Renal cortex interstitium (tissue), 11 donors: ENCODE data around the gene MAP1LC3B2. TPM values are rescaled to one million over a fixed set of nuclear protein-coding genes. Genes with fewer than 3 reads are reported as not detected.

ENCODE experiments used
- DNase-seq, 11 donors: peaks; one replicate each; pipeline ENCODE4 v3.0.0-alpha.2; 2013; ENCODE audit warnings: low read depth in 9 of 11, low spot score in 4 of 11; ENCODE audit errors: extremely low read depth in 1 of 11
- polyA plus RNA-seq, 3 donors: library from polyadenylated mRNA; unstranded; fragments of 120-200 nt; gene quantifications; one replicate each; pipeline ENCODE4 v1.2.1, GENCODE V29; 2013; ENCODE audit not compliant: insufficient read length in 3 of 3

MAP1LC3B2 gene
- polyA plus RNA-seq, 3 donors: 7.9 to 10.8 (median 9.0) TPM

DNA sequence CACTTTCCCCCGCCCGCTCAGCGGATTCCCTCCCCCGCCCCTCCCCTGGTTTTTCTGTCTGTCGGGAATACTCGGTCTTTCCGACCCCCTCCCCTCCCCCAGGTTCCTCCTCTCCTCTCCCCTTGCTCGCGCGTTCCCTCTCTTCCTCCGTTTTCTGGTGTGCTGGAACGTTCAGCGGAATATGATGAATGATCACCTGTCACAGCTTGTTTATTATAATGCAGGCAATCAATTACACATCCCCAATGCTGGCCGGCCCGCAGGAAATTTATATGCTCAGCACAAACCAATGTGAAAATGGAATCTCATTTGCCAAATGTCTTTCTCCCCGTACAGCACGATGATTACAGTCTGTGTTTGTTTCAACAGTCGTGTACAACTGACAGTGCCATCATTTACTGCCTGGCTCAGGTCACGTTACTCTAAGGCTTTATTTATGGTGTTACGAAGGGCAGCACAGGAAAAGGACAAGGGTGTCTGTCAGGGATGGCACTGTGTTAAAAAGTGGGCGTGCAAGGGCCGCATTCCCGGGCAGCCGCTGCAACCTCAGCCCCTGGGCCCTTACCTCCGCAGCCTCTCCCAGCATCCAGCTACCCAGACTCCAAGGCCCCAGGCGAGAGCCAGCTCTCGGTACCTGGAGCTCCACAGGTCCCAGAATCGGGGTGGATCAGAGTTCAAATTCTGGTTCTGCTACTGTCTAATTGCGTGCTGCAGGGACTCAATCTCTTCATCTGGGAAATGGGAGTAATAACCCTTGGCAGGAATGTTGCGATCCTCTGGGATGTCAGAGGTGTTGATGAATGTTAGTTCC is 24.7 kb upstream of the MAP1LC3B2 start:
- peak in 1 of 11 donors; percentile 31 for DNase-seq

DNA sequence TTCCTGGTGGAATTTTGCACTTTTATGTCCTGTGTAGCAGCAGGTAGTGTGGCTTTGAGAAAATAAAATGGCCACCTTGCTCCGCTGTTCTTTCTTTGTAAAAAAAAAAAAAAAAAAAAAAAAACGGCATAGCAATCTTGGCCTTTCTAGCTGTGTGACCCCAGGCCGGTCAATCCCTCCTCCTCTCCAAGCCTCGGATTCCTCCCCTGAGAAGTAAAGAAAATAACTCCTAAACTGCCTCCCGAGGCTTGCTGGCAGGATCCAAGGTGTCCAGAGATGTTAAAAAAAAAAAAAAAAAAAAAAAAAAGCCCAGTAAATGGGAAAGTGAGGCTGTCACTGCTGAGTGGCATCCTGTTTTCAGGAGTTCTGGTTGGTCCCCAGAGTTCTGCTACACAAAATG is 23.9 kb upstream of the MAP1LC3B2 start:
- DNase-seq: no peak

DNA sequence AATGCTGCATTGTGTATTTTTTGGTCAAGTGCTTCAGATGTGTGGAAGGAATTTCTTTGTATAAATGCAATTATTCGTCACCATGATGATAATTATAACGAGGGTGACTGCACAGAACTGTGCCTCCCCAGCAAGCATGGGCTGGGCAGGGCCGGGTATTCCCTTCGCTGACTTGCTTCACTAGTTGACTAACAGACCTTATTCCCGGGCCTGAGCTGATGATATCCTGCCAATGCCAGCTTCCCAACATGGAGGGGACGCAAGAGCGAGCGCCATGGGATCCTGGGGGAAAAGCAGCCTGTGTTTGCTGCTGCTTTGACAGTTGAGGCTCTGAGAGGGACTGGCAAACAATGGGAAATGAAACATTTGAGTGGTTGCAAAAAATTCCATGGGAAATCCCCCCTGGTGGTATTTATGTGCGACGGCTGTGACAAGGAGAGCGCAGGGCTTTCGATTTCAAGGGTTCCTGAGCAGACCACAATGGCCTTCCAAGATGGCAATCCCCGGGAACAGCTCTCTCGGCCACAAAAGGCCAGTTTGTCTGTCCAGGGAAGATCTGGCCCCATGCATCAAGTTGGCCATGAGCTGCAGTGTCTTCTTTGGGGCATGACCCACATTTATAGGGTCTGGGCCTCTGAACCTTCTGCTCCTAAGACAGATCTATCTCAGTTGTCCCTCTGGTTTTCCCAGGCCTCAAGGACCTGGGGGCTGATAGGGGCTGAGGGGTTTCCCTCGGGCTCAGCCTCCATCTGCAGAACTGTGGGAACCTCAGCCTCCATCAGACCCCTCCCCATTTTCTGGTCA is 21.9 kb upstream of the MAP1LC3B2 start:
- no peak for DNase-seq

DNA sequence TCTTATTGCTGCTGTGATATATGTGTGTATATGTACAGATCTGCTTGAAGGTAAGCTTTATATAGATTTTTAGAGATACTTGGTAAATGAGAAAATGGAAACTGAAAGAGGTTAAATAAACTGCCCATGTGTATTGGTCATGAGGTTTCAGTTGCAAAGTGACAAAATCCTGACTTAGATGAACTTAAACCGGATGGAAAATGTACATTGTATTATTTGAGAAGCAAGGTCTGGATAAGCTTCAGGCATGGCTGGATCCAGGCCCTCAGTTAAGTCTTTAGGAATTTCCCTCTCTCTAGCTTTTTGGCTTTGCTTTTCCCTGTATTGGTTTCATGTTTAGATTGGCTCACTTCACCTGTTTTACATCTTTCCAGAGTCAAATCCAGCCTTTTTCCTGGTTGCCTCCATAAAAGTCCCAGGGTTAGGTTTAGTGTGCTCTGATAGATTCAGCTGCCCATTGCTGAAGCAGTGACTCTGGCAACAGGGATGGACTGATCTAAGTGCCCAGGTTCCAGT is 21.0 kb upstream of the MAP1LC3B2 start:
- DNase-seq: no peak

DNA sequence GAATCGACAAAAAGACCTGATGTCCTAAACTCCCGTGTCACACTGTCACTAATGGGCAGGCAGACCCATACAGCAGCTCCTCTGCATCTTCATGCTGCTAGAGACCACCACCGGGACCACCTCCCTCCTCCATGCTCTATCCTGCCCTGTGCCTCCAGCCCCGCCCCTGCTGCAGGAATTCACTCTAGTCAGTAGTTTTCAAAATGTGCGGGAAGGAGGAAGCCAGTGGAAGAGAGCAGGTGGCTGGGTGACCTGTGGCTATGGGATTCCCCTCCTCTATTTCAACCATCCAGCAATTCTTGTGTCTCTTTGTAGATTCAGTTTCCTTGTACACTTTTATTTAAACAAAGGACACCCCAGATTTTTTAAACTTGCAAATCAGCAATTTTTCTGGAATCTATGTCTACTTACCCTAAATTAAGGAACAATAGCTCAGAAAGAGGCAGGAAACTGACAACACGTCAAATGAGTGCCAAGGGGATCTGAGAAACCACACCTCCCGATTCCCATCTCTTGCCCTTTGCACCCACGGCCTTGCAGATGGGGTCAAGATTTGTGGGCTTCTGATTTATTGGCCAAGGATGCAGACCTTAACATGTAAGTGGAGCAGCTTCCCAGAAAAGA is 20.4 kb upstream of the MAP1LC3B2 start:
- no peak for DNase-seq

DNA sequence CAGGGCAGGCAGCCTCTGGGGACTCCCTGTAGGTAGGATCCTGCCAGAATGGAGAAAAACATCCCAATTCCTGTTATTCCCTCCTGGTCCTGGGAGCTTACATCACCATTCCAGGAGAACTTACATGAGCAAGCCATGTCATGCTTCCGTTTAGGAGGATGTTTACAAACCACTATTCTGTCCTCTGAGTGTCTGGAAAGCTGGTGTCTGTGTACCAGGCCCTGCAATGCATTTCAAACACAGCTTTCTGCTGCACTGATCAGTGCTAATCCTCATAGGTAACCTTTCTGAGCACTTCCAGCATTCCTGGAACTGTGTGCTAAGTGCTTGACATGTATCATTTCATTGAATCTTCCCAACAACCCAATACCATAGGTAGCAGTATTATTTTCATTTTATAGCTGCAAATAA is 19.8 kb upstream of the MAP1LC3B2 start:
- no peak for DNase-seq

DNA sequence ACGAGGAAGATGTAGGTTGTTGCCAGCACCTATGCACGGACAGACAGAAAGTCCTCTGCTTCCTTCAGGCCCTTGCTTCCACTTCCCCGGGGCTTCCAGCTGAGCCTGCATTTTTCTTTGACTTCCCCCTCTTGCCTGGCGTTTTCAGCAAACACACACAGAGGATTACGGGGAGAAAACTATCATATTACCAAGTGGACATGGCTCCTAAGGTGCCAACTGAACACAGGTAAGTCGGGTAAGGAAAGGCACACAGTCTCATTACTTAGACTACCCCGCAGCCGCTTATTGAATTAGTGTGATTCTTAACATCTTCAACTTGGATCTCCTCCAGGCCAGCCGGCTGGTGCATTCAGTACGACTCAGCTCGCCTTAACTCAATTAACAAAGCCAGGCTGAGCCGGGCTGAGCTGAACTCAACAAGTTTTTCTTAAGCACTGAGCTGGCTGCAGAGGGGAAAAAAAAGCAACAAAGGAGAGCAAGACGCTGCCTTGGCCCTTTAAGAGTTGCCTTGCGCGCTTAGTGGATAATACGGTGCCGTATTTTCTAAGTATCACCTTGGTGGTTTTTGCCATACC is 19.2 kb upstream of the MAP1LC3B2 start:
- DNase-seq: peak in 4 of 11 donors; percentile 56 to 90 (median 76)

DNA sequence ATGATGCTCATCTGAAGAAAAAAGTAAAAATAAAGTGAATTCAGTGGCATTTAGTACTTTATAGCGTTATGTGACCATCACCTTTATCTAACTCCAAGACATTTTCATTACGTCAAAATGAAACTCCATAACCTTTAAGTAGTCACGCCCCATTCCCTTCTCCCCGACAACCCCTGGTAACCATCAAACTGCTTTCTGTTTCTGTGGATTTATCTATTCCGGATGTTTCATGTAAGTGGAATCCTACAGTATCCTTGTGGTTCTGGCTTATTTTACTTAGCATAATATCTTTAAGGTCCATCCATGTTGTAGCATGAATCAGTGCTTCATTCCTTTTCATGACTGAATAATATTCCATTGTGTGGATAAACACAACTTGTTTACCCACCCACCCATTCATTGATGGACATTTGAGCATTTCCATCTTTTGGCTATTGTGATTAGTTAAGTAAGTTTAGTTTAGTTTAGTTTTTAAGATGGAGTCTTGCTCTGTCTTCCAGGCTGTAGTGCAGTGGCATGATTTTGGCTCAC is 18.5 kb upstream of the MAP1LC3B2 start:
- DNase-seq: no peak

DNA sequence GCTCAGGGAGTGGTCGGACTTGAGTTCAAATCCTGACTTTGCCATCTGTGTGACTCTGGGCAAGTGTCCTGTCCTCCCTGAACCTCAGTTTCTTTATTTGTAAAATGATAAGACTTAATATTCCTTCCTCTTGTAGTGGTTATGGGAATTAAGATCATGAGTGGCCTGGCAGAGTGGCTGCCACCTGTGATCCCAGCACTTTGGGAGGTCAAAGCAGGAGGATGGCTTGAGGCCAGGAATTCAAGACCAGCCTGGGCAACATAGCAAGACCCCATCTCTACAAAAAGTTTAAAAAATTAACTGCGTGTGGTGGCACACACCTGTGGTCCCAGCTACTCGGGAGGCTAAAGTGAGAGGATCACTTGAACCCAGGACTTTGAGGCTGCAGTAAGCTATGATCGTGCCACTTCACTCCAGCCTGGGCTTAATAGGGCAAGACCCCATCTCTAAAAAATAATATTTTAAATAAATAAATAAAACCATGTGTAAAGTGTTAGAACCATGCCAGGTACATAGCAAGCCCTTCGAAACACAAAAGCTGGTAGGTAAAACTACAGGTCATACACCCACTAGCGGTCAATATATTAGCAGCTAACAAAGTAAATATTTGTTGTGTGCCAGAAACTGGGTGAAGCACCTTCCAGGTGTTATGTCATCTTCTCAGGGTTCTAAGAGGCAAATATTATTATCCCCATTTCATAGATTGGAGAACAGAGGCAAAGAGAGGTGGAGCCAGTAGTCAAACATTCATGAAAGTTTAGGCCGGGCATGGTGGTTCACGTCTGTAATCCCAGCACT is 17.4 kb upstream of the MAP1LC3B2 start:
- no peak for DNase-seq

DNA sequence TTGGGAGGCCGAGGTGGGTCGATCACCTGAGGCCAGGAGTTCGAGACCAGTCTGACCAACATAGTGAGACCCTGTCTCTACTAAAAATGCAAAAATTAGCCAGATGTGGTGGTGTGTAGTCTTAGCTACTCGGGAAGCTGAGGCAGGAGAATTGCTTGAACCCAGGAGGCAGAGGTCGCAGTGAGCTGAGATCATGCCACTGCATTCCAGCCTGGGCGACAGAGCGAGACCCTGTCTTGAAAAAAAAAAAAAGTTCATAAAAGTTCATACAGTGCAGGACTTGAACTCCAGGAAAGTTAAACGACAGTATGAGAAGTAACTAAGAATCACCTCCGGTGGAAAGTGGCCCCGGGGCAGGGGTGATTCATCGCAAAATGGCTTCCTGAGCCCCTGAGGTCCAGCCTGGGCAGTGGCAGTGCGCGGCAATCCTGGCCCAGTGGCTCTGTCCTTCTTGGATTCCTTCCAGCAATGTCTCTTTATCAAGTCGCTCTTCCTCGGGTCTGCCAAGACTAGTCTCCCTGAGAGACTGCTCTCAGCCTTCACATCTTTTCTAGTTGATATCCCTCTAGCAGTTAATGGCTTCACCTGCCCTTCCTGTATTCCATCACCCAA is 16.7 kb upstream of the MAP1LC3B2 start:
- DNase-seq: no peak

DNA sequence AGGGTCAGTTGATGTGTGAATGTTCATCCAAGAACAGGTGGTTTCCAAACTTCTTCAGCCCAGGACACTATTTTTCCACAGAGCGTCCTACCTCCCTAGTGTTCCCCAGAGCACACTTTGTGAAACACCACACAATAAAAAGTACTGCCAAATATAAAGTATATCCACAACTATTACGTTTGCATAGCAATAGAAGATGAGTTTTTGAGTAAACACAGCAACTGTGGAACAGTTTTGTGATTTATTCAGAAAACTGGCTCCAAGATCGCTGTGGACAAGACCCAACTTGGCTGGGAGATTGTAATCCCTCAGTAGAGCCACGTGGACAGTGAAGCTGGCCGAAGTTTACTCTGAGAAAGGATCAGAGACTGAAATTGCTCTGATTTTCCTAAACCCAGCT is 14.5 kb upstream of the MAP1LC3B2 start:
- no peak for DNase-seq

DNA sequence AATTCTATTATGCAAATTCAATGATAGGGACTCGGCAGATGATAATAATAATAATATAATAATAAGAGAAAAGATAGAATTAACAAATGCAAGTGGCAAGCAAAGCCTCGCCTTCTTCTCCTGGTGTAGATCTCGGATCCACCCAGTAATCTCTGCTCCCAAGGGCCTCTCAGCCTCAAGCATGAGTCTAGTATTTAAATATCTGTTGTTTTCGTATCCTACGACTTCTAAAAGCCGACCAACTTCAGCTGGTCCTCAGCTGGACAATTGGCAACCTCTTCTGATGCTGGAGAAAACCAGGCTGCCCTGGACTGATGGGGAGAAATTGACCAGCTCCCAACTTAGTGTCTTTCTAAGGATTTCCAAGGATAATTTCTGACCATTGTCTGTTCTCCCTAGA is 14.0 kb upstream of the MAP1LC3B2 start:
- no peak for DNase-seq

DNA sequence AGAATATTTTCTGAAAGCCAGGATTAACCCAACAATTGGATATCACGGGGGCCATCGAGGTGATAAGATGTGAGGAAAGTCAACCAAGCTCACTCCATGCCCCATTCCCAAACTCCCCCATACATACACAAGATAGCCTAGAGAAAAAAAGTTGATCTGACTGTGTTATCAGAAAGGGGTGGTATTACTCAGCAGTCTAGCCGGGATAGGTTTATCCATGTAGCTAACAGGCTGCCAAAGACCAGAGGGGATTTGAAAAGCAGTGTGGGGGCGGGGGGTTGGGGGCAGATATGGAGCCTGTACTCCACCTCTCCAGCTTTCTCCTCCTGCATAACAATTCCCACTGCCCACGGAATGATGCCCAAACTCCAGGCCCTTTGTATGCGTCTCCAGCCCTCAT is 13.2 kb upstream of the MAP1LC3B2 start:
- DNase-seq: no peak

DNA sequence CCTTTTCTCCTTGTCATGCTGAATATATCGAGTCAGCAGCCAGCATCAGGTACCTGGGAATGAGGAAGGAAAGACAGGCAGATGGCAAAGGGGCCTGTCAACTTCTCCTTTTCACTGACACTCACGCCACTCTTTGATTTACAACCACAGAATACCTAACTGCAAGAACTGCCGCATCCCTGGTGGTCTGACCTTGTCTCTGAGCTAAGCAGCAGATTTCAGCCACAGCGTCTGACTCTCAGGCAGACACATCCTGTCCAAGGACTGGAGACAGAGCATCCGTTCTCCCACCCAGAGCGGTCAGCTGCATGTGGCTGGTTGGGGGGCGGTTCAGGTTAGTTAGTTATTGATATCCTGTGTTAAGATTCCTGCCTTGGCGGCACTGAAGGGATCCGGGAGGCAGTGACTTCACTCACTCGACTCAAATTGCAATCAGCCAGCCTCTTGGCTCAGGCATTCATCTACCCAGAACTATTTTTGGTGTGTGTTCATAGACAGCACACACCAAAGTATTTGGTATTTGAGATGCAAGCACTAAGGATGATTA is 11.2 kb upstream of the MAP1LC3B2 start:
- peak in 2 of 11 donors; percentile 47 to 59 for DNase-seq

DNA sequence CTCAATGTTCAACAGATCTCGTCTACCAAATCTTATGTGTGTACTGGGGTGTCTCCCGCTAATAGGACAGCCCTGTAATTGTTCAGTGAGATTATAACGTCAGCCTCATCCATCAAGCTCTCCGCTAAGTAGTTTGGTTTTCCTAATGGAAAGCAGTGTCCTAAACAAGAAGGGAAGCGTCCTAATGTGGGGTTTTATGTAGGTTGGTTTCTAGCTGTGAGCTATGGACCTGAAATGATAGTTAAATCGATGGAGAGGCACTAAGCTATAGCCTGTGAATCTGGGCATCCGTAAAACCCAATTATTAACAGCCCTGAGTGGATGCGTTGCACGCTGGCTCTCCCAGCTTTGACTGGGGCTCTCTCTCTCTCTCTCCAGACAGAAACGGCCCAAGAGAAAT is 9.2 kb upstream of the MAP1LC3B2 start:
- DNase-seq: no peak

DNA sequence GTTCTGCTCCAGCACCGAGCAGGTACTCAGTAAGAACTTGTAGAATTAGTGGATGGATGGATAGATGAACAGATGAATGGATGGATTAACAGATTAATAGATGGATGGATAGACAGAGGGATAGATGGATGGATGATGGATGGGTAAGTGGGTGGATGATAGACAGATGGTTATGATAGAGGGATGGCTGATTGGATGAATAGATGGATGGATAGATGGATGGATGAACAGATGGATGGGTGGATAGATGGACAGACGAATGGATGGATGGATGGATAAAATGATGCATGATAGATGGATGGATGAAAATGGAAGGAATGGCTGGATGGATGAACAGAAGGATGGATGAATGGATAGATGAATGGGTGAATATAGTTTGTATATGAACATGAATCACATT is 8.0 kb upstream of the MAP1LC3B2 start:
- no peak for DNase-seq

DNA sequence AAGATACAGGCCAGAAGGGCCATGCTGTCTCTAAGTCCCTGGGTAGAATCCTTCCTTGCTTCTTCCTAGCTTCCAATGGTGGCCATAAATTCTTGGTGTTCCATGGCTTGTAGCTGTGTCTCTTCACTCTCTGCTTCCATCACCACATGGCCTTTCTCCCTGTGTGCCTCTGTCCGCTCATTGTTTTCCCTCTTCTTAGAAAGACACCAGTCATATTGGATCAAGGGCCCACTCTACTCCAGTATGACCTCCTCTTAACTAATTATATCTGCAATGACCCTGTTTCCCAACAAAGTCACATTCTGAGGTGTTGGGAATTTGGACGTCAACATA is 7.6 kb upstream of the MAP1LC3B2 start:
- DNase-seq: no peak
